Retinal pigment epithelial cell (primary cell): Measurements from ENCODE around the gene DLK1.

Experiments
- DNase-seq: peaks from one replicate; pipeline ENCODE4 v3.0.0-alpha.2; 2010; ENCODE audit warnings: low read depth
- H3K4me3 ChIP-seq: 2 replicates; pipeline ENCODE4 v1.5.1; 2011; ENCODE audit warnings: mild to moderate bottlenecking, low read length, control low read depth, moderate library complexity
- CTCF ChIP-seq: conservative IDR thresholded peaks from 2 replicates; pipeline ENCODE4 v1.5.1; 2011; ENCODE audit warnings: low read depth, low read length, control low read depth, inconsistent platforms

DLK1 gene

GRCh38 chr14:100692859-100693558, 33.7 kb upstream of the DLK1 start:
- no peak overlapping the region for H3K4me3 ChIP-seq
- DNase-seq, result peak; percentile 40
- TF ChIP-seq CTCF, result no peak

GRCh38 chr14:100693877-100694578, 32.7 kb upstream of the DLK1 start:
- H3K4me3 ChIP-seq, result no peak overlapping the region
- no peak for TF ChIP-seq CTCF
- DNase-seq, result no peak

- DNase-seq, result no peak
Measured at GRCh38 chr14:100694579-100695422, 31.9 kb upstream of the DLK1 start.

GRCh38 chr14:100695423-100695738, 31.3 kb upstream of the DLK1 start:
- TF ChIP-seq CTCF, result no peak
- no peak overlapping the region for H3K4me3 ChIP-seq
- no peak for DNase-seq

More at GRCh38 chr14:100694579-100695422, 31.9 kb upstream of the DLK1 start:
- no peak for TF ChIP-seq CTCF
- H3K4me3 ChIP-seq, result no peak overlapping the region

GRCh38 chr14:100696008-100696407, 30.7 kb upstream of the DLK1 start:
- H3K4me3 ChIP-seq, result no peak overlapping the region
- no peak for DNase-seq
- TF ChIP-seq CTCF, result no peak

GRCh38 chr14:100696590-100696989, 30.1 kb upstream of the DLK1 start:
- no peak for TF ChIP-seq CTCF
- DNase-seq, result no peak
- no peak overlapping the region for H3K4me3 ChIP-seq
